CD14-positive monocyte (primary cell): ENCODE results near the gene C1QTNF5. TPM values are rescaled to one million over a fixed set of nuclear protein-coding genes. Genes with fewer than 3 reads are reported as not detected.

ENCODE experiments used
- DNase-seq, 3 donors: peaks; one replicate each; pipeline ENCODE4 v3.0.0-alpha.2; 2011 to 2022
- H2AFZ ChIP-seq: 2 replicates; pipeline ENCODE4 v1.6.0; 2012; ENCODE audit warnings: mild to moderate bottlenecking, low read depth, low read length, inconsistent platforms; ENCODE audit not compliant: insufficient read depth, poor library complexity, severe bottlenecking
- H3K27ac ChIP-seq, 2 donors: 1 replicate in 1 of 2; 2 replicates in 1 of 2; pipeline ENCODE4 v1.5.1; 2012 to 2013; ENCODE audit warnings: low read length in 2 of 2, control low read depth in 1 of 2, inconsistent platforms in 1 of 2, low read depth in 1 of 2, mild to moderate bottlenecking in 1 of 2
- H3K27me3 ChIP-seq, 2 donors: one replicate each; pipeline versions ENCODE4 v1.6.0 to v1.6.1; 2011 to 2013; ENCODE audit warnings: low read length in 2 of 2; ENCODE audit not compliant: control insufficient read depth in 2 of 2, insufficient read depth in 2 of 2
- H3K36me3 ChIP-seq, 2 donors: replicated peaks in 1 of 2; 1 replicate in 1 of 2; 2 replicates in 1 of 2; pipeline versions ENCODE4 v1.5.1 to v1.6.1; 2012 to 2013; ENCODE audit warnings: low read length in 2 of 2, control low read depth in 1 of 2, inconsistent platforms in 1 of 2, mild to moderate bottlenecking in 1 of 2; ENCODE audit not compliant: insufficient read depth in 2 of 2, control insufficient read depth in 1 of 2
- H3K4me1 ChIP-seq, 2 donors: 1 replicate in 1 of 2; 2 replicates in 1 of 2; pipeline versions ENCODE4 v1.5.1 to v1.6.1; 2012 to 2013; ENCODE audit warnings: low read length in 2 of 2, control low read depth in 1 of 2, inconsistent platforms in 1 of 2, mild to moderate bottlenecking in 1 of 2, moderate library complexity in 1 of 2; ENCODE audit not compliant: insufficient read depth in 2 of 2, control insufficient read depth in 1 of 2
- H3K4me2 ChIP-seq: replicated peaks from 2 replicates; pipeline ENCODE3; 2012; ENCODE audit warnings: low read length, moderate library complexity, mild to moderate bottlenecking; ENCODE audit not compliant: poor library complexity, severe bottlenecking; ENCODE audit errors: extremely low read depth
- H3K4me3 ChIP-seq, 3 experiments: fragments of 200-600 bp in 1 of 3; sonication (generic) in 1 of 3; replicated peaks in 1 of 3; 1 replicate in 2 of 3; 2 replicates in 1 of 3; pipeline ENCODE4 v1.5.1; 2011 to 2013; ENCODE audit warnings: low read length in 3 of 3, mild to moderate bottlenecking in 3 of 3, control low read depth in 2 of 3, low read depth in 2 of 3, inconsistent platforms in 1 of 3, moderate library complexity in 1 of 3
- H3K79me2 ChIP-seq: 2 replicates; pipeline ENCODE4 v1.6.0; 2012; ENCODE audit warnings: mild to moderate bottlenecking, control low read depth, inconsistent platforms, low read length, moderate library complexity; ENCODE audit not compliant: insufficient read depth
- H3K9ac ChIP-seq: 2 replicates; pipeline ENCODE4 v1.6.0; 2017; ENCODE audit warnings: low read length, mild to moderate bottlenecking; ENCODE audit not compliant: insufficient read depth, poor library complexity, severe bottlenecking
- H3K9me3 ChIP-seq, 2 donors: replicated peaks in 1 of 2; 1 replicate in 1 of 2; 2 replicates in 1 of 2; pipeline versions ENCODE4 v1.5.1 to v1.6.1; 2012 to 2013; ENCODE audit warnings: low read length in 2 of 2, control low read depth in 1 of 2; ENCODE audit not compliant: control insufficient read depth in 1 of 2, insufficient read depth in 1 of 2
- H4K20me1 ChIP-seq: 2 replicates; pipeline ENCODE4 v1.6.0; 2012; ENCODE audit warnings: mild to moderate bottlenecking, low read length, control low read depth, moderate library complexity; ENCODE audit not compliant: insufficient read depth
- H3K27ac Mint-ChIP-seq, 7 donors: one replicate each; pipeline ENCODE4 v1.8.0; 2020; ENCODE audit warnings: mild to moderate bottlenecking in 7 of 7, mixed read lengths in 7 of 7, moderate library complexity in 6 of 7, inconsistent platforms in 2 of 7
- H3K27me3 Mint-ChIP-seq, 3 donors: one replicate each; pipeline ENCODE4 v1.8.0; 2021 to 2022; ENCODE audit warnings: low read depth in 3 of 3, mild to moderate bottlenecking in 3 of 3, mixed read lengths in 3 of 3, moderate library complexity in 3 of 3, inconsistent platforms in 1 of 3
- H3K36me3 Mint-ChIP-seq, 2 donors: one replicate each; pipeline ENCODE4 v1.8.0; 2020; ENCODE audit warnings: mixed read lengths in 2 of 2, inconsistent platforms in 1 of 2, mild to moderate bottlenecking in 1 of 2
- H3K4me1 Mint-ChIP-seq: one replicate; pipeline ENCODE4 v1.8.0; 2020; ENCODE audit warnings: mild to moderate bottlenecking, mixed read lengths
- H3K4me3 Mint-ChIP-seq, 2 donors: one replicate each; pipeline ENCODE4 v1.8.0; 2020; ENCODE audit warnings: mild to moderate bottlenecking in 2 of 2, mixed read lengths in 2 of 2, moderate library complexity in 1 of 2
- H3K9me3 Mint-ChIP-seq, 7 donors: one replicate each; pipeline ENCODE4 v1.8.0; 2020 to 2022; ENCODE audit warnings: mixed read lengths in 7 of 7, mild to moderate bottlenecking in 6 of 7, moderate library complexity in 6 of 7, inconsistent platforms in 2 of 7
- CTCF ChIP-seq: fragments of 200-600 bp; IDR thresholded peaks from one replicate; pipeline ENCODE4 v1.8.0; 2022; ENCODE audit warnings: antibody characterized with exemption, mild to moderate bottlenecking
- WGBS: methylation state at CpG from one replicate; pipeline ENCODE4 v1.1.5; 2013; ENCODE audit warnings: missing lambda C conversion rate; ENCODE audit not compliant: insufficient coverage; 5-methylcytosine and 5-hydroxymethylcytosine counted together
- intact Hi-C, 2 donors: fragments of 100-400 bp; cut with micrococcal nuclease; formaldehyde crosslinking; loops; one replicate each; pipeline versions ENCODE4 v1.15.0 to v1.15.1; 2023
- polyA plus RNA-seq, 3 donors: library from polyadenylated mRNA; depleted of rRNA in 1 of 3; unstranded in 2 of 3; stranded (reverse) in 1 of 3; fragments of 300-500 nt in 2 of 3; fragments of >200 nt in 1 of 3; fragmentation: Illumina TruSeq in 2 of 3; gene quantifications; 1 replicate in 2 of 3; 2 replicates in 1 of 3; pipeline ENCODE4 v1.2.3, GENCODE V29; 2012 to 2021

The C1QTNF5 gene
- polyA plus RNA-seq, 3 donors, result not detected

- peaks cover 0 to 11% (median 7%) of the 10 kb centered on the region in 7 donors for H3K9me3 Mint-ChIP-seq
- Histone ChIP-seq H3K4me3 (peak overlapping the region in 1 of 3 experiments; percentile 62), H4K20me1 (peaks cover 12% of the 10 kb centered on the region), H3K9me3 (peaks cover 0 to 16% of the 10 kb centered on the region in 2 donors), H3K79me2 (peaks cover 27% of the 10 kb centered on the region), H2AFZ (no peak overlapping the region), H3K4me2 (no peak overlapping the region), H3K27ac (no peak overlapping the region), H3K36me3 (peaks cover 0 to 10% of the 10 kb centered on the region in 2 donors), H3K4me1 (peaks cover 31 to 43% of the 10 kb centered on the region in 2 donors), H3K27me3 (peaks cover 24 to 47% of the 10 kb centered on the region in 2 donors), H3K9ac (no peak overlapping the region)
- no peak overlapping the region for H3K27ac Mint-ChIP-seq
- intact Hi-C loops, result no loop called here
- peaks cover 36 to 56% (median 56%) of the 10 kb centered on the region in 3 donors for H3K27me3 Mint-ChIP-seq
- 79% methylated on average over 8 of the region's 11 CpGs for whole genome bisulfite sequencing
- H3K36me3 Mint-ChIP-seq, result peaks cover 22% of the 10 kb centered on the region in 2 donors
- H3K4me1 Mint-ChIP-seq, result peaks cover 37% of the 10 kb centered on the region
- TF ChIP-seq CTCF, result no peak
- H3K4me3 Mint-ChIP-seq, result peak overlapping the region in 1 of 2 donors; percentile 85
- DNase-seq, result no peak
Measured at GRCh38 chr11:119338965-119339588, 1.6 kb downstream of the C1QTNF5 start.

- H3K36me3 Mint-ChIP-seq, result peaks cover 22% of the 10 kb centered on the region in 2 donors
- intact Hi-C loops, result no loop called here
- Histone ChIP-seq H3K4me3 (no peak overlapping the region), H4K20me1 (peaks cover 12% of the 10 kb centered on the region), H3K27me3 (peaks cover 24 to 47% of the 10 kb centered on the region in 2 donors), H3K27ac (no peak overlapping the region), H2AFZ (no peak overlapping the region), H3K36me3 (peaks cover 0 to 10% of the 10 kb centered on the region in 2 donors), H3K9me3 (peaks cover 0 to 16% of the 10 kb centered on the region in 2 donors), H3K9ac (no peak overlapping the region), H3K4me2 (no peak overlapping the region), H3K4me1 (peaks cover 36 to 50% of the 10 kb centered on the region in 2 donors), H3K79me2 (peaks cover 27% of the 10 kb centered on the region)
- peak; percentile 77 for TF ChIP-seq CTCF
- peak overlapping the region in 1 of 2 donors; percentile 85 for H3K4me3 Mint-ChIP-seq
- H3K9me3 Mint-ChIP-seq, result peaks cover 0 to 11% (median 7%) of the 10 kb centered on the region in 7 donors
- H3K27ac Mint-ChIP-seq, result no peak overlapping the region
- H3K27me3 Mint-ChIP-seq, result peaks cover 34 to 51% (median 49%) of the 10 kb centered on the region in 3 donors
- peak in 2 of 3 donors; percentile 63 to 65 for DNase-seq
- peaks cover 38% of the 10 kb centered on the region for H3K4me1 Mint-ChIP-seq
- 31% methylated on average over 14 of the region's 17 CpGs for WGBS
Measured at GRCh38 chr11:119338318-119338890, 2.3 kb downstream of the C1QTNF5 start.
